HCT116 (cell line): ENCODE measurements around the gene MYO10.

ENCODE experiments used
- ATF3 ChIP-seq: IDR thresholded peaks from 2 replicates; pipeline ENCODE4 v1.6.1; 2012
- CEBPB ChIP-seq: IDR thresholded peaks from 2 replicates; pipeline ENCODE4 v1.6.1; 2012; ENCODE audit warnings: low read depth
- CTCF ChIP-seq, 3 experiments: fragments of 200-600 bp in 1 of 3; sonication (generic) in 1 of 3; IDR thresholded peaks in 2 of 3; conservative IDR thresholded peaks in 1 of 3; 2 replicates each; pipeline ENCODE4 v1.5.1; 2012 to 2017; ENCODE audit warnings: low read depth in 2 of 3, low read length in 2 of 3, antibody characterized with exemption in 1 of 3, borderline replicate concordance in 1 of 3, control low read depth in 1 of 3, mild to moderate bottlenecking in 1 of 3, mixed read lengths in 1 of 3, mixed run types in 1 of 3, moderate library complexity in 1 of 3; ENCODE audit not compliant: insufficient read depth in 1 of 3
- EZH2 ChIP-seq: fragments of 200-600 bp; sonication (generic); IDR thresholded peaks from 2 replicates; pipeline ENCODE4 v1.6.1; 2017; ENCODE audit warnings: antibody characterized with exemption, mixed run types
- JUND ChIP-seq: IDR thresholded peaks from 2 replicates; pipeline ENCODE4 v1.6.1; 2012
- MAX ChIP-seq: IDR thresholded peaks from 2 replicates; pipeline ENCODE4 v1.6.1; 2012
- POLR2A ChIP-seq: IDR thresholded peaks from 2 replicates; pipeline ENCODE4 v1.7.0; 2011; ENCODE audit warnings: borderline replicate concordance; ENCODE audit not compliant: insufficient read depth, insufficient read length; ENCODE audit errors: extremely low read depth
- POLR2AphosphoS5 ChIP-seq: IDR thresholded peaks from 2 replicates; pipeline ENCODE4 v1.6.1; 2011; ENCODE audit warnings: mild to moderate bottlenecking, low read depth, low read length, moderate library complexity
- REST ChIP-seq: IDR thresholded peaks from 2 replicates; pipeline ENCODE4 v1.6.1; 2012; ENCODE audit warnings: low read depth
- SIN3A ChIP-seq: IDR thresholded peaks from 2 replicates; pipeline ENCODE4 v1.6.1; 2012; ENCODE audit warnings: low read depth
- YY1 ChIP-seq: IDR thresholded peaks from 2 replicates; pipeline ENCODE4 v1.6.1; 2011; ENCODE audit warnings: low read length, low read depth, moderate library complexity, mild to moderate bottlenecking; ENCODE audit not compliant: insufficient replicate concordance; ENCODE audit errors: extremely low read depth

- TF ChIP-seq CTCF (IDR thresholded peaks at IDR 0.05 in 2 of 3, conservative IDR thresholded peaks at IDR 0.05 in 1 of 3; ENCODE audit: borderline replicate concordance in 1 of 3, insufficient read depth in 1 of 3, low read depth in 2 of 3, low read length in 2 of 3) (no peak), POLR2A (no peak), EZH2 (no peak), SIN3A (no peak), JUND (no peak), POLR2AphosphoS5 (no peak), REST (no peak), MAX (no peak), ATF3 (no peak), CEBPB (no peak), YY1 (no peak)
Observed at GRCh38 chr5:16855898-16856297, 80.2 kb downstream of the MYO10 start.
